ENCODE data around the gene CCER1.
"Not testable (repeated sequence)": the region's sequence is repeated elsewhere in the genome, so short reads cannot be mapped to it uniquely, and the experiment has no call there.

The CCER1 gene, protein sequence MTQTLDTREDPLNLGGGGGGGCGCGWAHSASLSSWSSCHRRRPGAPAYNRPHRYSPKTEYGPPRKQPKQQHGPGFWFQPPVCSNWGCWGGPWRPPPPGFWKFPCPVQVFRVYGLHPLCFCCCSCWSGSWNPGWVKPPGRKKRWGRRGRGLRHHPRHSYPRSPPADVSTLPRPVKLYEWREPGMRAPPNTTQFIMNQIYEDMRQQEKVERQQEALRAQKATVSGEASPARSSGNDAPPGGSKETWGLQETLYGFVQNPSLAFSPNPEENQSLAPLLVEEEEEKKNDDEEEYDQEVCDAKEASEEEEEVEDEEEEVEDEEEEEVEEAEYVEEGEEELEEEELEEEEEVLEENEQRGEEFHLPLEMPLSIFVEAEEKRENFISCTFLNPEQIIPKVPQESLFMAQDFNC

DNA sequence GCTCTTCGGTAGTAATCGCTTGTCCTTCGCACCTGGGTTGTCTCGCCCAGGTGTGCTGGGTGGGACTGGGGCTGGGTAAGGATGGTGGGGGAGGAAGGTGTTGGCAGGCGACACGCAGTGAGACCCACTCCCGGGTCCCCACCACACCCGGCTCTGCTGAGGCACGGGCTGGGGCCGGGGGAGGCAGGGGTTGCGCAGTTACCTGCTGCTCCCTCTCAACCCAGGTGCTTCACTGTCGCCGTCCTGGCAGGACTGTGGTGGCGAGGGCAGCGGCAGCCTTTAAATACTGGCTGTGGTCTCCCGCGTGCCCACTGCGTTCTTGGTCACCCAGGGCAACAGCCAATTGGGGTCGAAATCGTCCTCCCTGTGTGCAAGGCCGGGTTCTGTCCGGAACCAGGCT is at the start of gene CCER1:
TSS of gene CCER1 (minus strand) at position 256 of the 400 bp plus-strand sequence. CDS start 434 bp downstream, outside the sequence.
- DNase-seq: no peak

DNA sequence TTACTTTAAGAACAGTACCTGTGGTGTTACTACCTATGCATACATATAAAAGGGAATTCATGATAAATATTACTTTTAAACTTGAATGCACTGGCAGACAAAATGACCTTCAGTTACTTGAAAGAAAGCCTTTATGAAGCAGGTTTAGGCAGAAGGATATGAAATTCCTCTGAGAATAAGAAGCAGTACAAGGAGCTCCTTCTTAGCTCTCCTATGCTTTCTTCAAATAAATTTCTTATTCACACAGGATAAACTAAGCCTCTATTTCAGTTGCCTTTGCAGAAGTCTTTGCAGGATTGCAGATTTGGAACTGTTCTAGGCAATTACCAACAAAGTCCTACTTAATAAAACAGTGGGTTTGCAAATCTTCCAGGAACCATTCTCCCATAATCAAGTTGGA is 48.8 kb upstream of the CCER1 start:
- no peak for DNase-seq

DNA sequence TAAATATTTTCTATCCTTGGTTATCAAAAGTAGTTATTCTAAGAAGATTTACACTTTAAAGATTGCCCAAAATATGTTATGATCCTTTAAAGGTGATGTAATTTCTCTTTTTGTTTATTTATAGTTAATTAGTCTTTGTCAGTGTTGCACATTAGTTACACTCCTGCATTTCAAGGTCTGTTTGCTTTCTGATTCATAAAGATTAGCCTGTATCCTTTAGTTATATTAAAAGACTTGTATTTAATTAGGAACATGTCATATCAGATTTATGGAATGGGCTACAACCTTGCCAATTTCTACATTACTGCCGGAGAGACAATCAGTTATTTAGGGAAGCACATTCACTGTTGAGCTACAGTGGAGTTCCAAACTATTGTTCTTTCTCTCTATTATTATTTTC is 46.3 kb upstream of the CCER1 start:
- no peak for DNase-seq

DNA sequence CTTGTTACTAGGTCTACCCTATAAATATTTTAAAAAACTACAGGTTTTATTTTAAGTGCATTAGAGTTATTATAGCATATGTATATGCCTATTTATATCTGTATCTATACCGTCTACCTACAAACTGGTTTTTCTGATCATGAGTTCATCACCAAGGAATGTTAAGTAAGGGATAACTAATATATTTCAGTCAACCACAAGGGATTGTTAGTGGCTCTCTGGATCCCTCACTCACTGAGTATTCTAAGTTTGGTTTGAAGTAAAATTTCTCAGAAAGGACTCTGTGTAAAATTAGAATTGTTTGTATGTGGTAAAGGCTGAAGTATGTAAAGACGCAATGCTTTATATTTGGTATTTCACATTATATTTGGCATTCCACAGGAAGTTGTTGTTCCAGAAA is 45.0 kb upstream of the CCER1 start:
- DNase-seq: no peak

DNA sequence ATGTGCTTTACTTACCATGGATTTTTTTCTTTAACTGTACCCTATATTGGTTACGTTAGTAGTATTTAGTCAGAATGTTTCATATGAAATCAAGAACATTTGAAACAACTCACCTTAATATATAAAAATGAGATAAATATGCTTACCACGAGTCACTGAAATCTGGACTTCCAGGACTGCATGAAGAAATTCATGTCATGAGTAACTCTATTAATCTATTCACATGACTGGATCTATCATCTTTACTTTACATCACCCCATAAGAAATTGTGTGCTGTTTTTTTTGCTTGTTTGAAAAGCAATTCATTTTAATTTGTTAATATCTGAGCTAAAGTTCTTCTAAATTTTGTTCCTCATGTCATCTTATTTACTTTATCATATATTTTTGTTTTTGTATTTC is 44.6 kb upstream of the CCER1 start:
- DNase-seq: no peak

DNA sequence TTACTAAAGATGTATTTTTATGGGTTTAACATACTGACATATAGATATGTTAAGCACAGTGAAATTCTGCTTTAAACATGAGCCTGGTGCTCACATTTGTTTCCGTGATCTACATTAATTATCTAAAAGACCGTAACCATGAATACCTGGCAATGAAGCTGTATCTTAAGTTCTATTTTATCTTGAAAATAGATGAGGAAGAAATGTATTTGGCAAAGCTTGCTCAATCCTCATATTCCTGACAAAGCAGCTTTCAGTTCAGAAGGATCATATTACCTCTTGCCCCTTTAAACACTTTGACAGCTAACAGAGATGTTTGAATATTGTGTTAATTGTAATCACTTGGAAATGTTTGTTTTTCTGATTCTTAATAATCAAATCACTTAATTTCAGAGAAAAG is 40.0 kb upstream of the CCER1 start:
- DNase-seq: no peak

DNA sequence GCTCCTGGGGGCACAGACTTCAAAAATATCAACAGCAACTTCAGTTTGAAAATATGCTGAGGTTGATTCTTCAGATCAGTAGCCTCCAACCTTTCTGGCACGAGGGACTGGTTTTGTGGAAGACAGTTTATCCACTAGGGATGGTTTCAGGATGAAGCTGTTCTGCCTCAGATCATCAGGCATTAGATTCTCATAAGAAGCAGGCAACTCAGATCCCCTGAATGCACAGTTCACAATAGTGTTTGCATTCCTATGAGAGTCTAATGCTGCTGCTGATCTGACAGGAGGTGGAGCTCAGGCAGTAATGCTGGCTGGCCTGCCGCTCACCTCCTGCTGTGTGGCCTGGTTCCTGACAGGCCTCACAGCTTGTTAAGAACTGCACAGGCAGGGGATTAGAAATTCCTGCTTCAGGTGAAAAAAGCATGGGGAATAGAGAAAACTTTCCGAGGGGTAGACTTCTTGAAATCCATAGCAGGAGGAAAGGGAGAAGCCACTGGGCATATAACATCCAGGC is 37.0 kb upstream of the CCER1 start:
- DNase-seq: no peak

DNA sequence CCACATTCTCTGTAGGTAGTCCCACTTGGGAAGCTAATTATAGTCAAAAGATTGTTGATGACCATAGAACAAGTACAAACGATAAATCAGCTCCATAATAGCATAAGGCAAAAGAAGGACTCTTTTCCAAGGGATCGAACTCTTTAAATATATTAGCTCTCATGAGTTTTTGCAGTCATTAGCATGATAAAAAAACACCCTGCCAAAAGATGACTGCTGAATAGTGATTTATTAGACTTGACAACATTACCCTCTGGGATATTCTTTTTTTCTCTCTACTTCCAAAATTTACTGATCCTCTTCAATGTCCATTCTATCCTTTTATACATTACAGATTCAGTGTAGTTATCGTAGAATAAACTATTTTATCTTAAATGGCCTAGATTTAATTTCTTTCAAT is 35.6 kb upstream of the CCER1 start:
- DNase-seq: no peak

DNA sequence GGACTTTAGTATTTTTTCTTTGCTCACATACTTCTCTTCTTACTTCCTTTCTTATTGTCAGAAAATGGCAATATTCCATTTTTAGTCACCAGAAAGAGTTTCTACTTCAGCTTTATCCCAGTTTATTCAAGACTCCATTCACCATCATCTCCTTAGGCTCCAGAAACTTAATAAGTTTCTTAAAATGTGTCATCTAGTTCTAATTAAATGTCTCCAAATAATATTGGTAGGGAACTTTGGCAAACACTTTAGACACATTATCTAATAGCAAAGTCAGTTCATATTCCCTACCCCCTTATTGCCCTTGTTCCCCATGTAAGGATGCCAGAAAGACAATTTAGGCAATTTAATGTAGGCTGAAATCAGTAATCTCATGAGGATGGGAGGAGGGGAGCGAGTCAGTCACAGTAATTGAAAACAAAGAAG is 34.7 kb upstream of the CCER1 start:
- peak; percentile 35 for DNase-seq

DNA sequence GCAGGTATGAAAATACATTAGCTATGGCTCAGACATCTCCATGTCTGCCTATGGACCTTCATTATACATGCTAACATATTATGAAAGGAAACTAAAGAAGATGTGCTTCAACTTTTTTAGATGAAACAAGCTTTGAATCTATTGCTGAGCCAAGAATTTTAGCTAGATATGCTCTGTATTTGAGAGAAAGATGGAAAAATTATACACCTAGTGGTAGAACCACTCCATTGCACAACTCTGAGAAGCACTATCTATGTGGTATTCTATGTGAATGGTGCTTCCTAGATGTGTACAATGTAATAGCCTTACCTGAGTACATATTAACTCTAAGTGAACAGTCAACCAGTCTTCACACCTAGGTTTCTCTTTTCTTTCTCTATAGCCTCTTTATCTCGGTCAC is 32.5 kb upstream of the CCER1 start:
- no peak for DNase-seq

DNA sequence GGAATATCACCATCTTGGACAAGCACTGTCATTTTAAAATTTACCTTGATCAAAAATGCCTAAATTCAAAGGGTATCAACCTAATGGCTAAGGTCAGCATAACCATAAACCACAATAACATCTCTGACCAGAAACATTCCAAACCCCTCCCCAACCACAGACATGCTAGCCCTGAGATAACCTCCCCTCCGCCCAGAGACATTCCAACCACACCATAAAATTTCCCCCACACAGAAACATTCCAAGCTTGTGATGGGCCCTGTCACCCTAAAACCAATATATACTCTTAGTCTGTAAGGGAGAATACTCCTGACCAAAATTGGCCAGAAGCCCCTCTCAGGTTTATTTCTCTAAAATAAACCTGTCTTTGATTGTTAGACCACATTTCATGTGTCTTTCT is 32.1 kb upstream of the CCER1 start:
- DNase-seq: no peak

DNA sequence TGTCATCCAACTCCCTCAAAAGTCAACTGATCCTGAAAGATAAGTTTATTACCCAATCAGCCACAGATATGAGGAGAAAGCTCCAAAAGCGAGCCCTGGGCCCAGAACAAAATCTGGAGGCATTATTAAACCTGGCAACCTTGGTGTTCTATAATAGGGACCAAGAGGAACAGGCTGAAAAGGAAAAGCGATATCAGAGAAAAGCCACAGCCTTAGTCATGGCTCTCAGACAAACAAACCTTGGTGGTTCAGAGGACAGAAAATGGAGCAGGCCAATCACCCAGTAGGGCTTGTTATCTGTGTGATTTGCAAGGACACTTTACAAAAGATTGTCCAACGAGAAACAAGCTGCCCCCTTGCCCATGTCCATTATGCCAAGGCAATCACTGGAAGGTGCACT is 30.4 kb upstream of the CCER1 start:
- DNase-seq: not testable (repeated sequence)

DNA sequence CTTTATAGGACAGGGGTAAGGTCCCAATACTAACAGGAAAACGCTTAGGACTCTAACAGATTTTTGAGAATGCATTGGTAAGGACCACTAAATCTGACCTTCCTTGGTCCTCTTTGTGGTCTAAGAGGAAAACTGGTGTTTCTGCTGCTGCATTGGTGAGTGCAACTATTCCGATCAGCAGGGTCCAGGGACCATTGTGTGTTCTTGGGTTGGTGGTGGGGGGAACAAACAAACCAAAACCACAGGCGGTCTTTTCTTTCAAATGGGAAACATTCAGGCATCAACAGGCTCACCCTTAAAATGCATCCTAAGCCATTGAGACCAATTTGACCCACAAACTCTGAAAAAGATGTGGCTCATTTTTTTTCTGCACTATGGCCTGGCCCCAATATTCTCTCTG is 29.1 kb upstream of the CCER1 start:
- DNase-seq: no peak

DNA sequence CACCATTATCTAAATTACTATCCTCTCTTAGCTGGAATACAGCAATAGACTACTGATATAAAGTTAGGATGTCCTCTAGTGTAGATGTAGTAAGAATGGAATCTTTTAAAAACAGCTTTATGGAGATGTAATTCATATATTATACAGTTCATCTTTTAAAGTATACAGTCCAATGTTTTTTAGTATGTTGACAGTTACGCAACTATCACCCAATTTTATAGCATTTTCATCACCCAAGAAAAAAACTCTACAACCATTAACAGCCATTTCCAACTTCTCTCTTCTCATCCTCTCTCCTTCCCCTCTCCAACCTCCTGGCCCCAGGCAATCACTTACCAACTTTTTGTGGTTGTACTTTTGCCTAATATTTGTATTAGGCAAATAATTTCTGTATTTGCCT is 27.2 kb upstream of the CCER1 start:
- DNase-seq: no peak

DNA sequence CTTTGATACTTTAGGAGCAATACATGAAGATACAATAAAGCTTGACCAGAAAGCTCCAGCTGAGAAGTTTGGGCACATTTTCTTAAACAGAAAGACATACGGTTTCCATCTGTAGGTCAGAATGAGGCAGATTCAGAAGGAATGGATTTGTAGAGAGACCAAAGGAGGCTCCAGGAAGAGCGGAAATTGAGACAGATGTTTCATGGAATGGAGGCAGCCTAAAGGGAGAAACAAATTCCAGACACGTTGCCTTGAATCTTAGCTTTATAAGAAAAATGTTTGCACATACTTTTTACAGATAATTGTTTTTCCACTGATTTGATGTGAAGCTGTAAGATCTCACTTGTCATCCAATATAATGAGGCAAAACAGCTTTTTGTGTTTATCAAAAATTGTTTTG is 25.0 kb upstream of the CCER1 start:
- peak; percentile 36 for DNase-seq

DNA sequence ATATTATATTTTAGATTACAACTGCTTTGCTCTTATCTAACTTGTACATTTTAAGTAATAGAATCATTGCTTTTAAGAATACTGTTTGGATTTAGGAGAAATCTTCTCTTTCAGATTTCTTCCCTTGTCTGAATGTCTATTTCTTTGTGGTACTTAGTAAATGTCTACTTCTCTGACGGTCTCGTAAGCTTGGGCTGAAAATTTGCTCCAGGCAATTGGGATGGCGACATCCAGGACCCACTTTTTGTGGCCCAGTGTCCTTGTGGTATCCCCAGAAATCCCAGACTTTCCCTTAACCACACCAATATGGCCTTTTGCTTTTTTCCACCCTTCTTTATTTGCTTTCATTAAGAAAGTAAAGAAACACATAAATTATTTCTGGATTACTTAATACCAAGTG is 24.0 kb upstream of the CCER1 start:
- DNase-seq: no peak

DNA sequence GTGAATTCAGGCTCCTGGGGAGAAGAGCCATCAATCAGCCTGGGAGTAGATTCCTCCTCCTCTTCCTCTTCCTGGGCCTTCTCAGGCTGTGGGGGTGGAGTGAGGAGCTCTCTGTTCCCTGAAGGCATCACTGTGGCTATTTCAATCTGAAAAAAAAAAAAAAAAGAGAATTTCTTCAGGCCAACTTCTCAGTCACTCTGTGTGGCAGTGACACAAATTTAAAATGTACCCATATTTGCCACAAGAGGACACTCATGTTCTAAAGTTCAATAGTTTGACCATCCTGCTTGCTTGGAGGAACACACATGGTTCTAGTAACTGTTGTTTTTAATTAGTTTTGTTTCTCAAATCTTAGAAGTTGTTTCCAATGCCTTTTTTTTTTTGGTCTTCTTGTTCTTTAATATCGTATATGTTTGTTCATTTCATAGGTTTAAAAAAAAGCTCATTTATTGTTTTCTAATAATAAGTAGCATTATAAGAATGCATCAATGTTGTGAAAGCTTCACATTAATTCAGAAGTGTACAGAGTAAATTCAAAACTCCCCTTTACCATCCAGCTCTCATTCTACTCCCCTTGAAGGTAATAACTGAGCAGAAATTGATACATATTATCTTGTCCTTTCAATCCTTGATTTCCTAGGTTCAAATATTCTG is 23.3 kb upstream of the CCER1 start:
- DNase-seq: peak; percentile 27

DNA sequence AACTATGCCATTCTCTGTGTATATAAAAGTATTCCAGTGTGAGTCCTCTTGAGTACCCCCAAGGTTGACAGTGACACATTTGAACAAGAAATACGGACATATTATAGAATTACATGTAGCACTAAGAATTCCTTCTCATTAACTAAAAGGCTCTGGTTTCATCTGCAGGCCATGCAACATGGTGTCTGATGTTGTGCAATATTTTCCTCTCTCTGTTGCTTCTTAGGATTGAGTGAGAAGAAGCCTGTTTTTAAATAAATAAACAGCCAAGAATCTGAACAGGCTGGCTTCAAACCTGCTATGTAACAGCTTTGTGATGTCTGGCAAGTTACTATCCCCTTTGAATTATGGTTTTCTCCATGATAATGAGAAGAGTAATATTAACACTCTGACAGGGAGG is 22.2 kb upstream of the CCER1 start:
- DNase-seq: no peak

DNA sequence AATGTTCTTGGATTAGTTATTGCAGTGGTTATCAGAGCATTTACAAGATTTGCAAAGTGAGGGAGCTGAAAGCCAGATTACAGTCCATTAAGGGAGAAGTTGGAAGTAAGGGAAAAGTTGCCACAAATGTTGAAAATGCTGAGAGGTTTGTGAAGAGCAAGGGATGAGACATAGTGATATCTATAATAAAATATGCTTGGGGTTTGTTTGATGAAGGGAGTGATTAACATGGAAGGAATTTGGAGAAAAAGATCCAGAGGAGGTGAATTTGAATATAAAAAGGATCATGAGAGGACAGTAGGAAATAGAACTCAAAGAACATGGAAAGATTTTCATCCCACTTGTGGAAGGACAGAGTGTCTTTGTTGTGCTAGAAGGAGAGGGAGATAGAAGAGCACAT is 19.3 kb upstream of the CCER1 start:
- DNase-seq: no peak

DNA sequence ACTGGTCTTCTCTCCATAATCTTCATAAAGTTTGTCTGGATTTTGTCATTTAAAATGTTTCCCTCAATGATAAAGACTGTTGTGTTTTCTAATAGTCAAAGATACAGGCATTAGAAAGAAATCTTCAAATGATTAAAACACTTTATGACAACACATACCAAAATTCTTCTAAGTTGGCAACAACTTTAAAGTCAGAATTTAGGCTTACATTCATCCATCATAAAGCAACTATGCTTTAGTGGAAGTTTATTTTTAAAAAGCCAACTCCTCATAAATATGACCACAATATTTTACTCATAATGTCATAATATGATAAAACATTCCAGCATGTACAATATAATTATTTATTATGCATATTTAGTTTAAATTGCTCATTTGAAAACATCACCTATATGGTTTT is 17.2 kb upstream of the CCER1 start:
- no peak for DNase-seq

DNA sequence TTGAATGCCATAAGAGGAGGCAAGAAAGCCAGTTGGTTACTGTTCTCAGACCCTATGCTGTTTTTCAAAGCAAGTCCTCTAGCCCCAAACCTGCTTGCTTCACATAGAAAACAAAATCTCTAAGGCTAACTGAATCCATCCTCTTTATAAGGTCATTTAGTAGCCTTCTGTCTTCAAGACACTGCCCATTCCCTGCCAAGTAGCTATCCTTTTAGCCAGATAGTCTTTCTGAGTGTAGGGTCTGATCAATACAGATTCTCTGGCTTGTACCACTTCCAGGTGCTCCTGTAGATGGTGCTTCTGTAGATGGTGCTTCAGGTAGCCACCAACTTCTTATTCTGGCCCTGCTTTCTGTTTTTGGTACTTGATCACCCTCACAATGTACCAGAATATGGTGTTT is 15.9 kb upstream of the CCER1 start:
- no peak for DNase-seq

DNA sequence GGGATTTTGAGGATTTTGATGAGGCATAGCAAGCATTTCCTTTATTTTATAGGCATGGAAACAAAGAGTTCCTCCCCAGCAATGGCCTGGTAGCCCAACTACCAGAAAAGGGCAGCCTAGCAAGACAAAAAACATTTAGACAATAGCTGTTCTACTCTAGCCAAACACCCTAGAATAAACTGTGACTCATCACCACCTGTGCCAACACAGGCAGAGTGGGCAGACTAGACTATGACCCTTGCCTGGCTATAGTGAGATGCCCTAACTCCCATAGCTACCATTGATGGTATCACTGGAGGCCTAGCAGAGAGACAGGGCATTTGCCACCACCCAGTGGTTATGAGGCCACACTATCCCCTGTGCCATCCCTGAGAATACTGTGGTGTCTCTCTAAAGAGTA is 15.5 kb upstream of the CCER1 start:
- DNase-seq: no peak

DNA sequence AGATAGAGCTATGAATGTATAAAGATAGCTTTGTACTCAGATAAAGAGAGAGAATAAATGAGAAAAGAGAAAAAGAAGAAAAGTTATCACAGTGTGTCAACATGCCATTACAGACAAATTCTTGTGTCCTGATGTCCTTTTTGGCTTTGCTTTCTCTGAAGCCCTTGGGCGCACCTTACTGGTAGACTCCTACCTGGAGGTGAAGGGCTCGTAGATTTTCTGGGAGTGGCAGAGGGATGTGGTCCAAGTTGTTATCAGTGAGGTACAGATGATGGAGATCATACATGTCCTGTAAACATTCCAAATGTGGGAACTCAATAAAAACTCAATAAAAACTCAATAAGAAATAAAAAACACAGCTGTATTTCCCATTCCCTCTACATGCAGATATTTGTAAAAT is 14.9 kb upstream of the CCER1 start:
- DNase-seq: no peak

DNA sequence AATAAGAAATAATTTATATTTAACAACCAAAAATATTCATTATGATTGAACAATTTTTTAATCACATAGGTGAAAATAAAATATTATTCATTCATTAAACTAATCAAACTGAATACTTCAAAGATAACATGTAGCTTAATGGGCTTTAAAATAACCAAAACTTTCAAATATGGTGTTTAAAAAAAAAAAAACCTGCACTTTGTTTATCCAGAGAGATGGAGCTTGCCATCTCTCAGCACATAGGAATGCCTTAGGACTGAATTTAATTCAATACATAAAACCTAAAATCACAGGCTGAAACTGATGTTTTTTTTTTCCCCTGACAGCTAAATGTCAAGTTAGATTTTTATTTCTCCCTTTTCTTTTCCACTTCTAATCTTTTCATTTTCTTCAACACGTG is 14.4 kb upstream of the CCER1 start:
- DNase-seq: no peak

DNA sequence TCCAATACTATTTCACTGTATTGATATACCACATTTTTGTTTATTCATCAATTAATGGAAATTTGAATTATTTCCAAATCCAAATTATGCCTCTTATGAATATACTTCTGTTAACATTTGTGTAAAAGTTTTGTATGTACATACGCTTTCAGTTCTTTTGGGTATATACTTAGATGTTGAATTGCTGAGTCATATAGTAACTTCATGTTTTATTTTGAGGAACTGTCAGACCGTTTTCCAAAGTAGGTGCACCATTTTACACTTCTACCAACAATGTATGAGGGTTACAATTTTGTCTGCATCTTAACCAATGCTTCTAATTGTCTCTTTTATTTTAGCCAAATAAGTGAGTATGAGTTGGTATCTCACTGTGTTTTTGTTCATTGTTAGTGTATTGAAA is 10.2 kb upstream of the CCER1 start:
- no peak for DNase-seq

All from right hindlimb (tissue), 1 donor.